Omental fat pad (tissue), 4 donors: Measurements from ENCODE around the gene ACSM5. TPM values are rescaled to one million over a fixed set of nuclear protein-coding genes. Genes with fewer than 3 reads are reported as not detected.

Experiments used
- ATAC-seq: fragments of 150-250 bp; one replicate; pipeline ENCODE4 v1.9.1; 2016; ENCODE audit warnings: mild to moderate bottlenecking, moderate library complexity; ENCODE audit not compliant: low FRiP score
- DNase-seq: peaks from one replicate; pipeline ENCODE4 v3.0.0-alpha.2; 2019; ENCODE audit warnings: low spot score
- CTCF ChIP-seq, 3 donors: fragments of 450-650 bp; IDR thresholded peaks; one replicate each; pipeline ENCODE4 v1.5.1; 2016 to 2017; ENCODE audit warnings: antibody characterized with exemption in 3 of 3, mild to moderate bottlenecking in 3 of 3, moderate library complexity in 2 of 3
- total RNA-seq, 4 donors: library from RNA; depleted of rRNA; stranded (reverse); fragments of >200 nt; gene quantifications; one replicate each; pipeline ENCODE4 v1.1.0, GENCODE V29; 2016

ACSM5 gene
- total RNA-seq, 4 donors from 2014 or later: 12.9 to 27.9 (median 23.7) TPM

- ATAC-seq (no peak), DNase-seq (no peak)
- no peak for TF ChIP-seq CTCF (IDR thresholded peaks at IDR 0.05)
These were observed 28.6 kb upstream of the ACSM5 start for GRCh38 chr16:20380782-20381181.

- DNase-seq (no peak), ATAC-seq (no peak)
- TF ChIP-seq CTCF (IDR thresholded peaks at IDR 0.05): no peak
These were observed 27.0 kb upstream of the ACSM5 start for GRCh38 chr16:20382202-20382948.

GRCh38 chr16:20383106-20384029 lies 26.0 kb upstream of the ACSM5 start:
- no peak for TF ChIP-seq CTCF (IDR thresholded peaks at IDR 0.05)
- peak; percentile 67 for ATAC-seq
- DNase-seq: no peak

GRCh38 chr16:20385844-20386832 lies 23.2 kb upstream of the ACSM5 start:
- no peak for ATAC-seq
- TF ChIP-seq CTCF (IDR thresholded peaks at IDR 0.05): no peak
- peak; percentile 46 for DNase-seq

GRCh38 chr16:20387978-20388377 lies 21.4 kb upstream of the ACSM5 start:
- no peak for DNase-seq
- ATAC-seq: no peak
- TF ChIP-seq CTCF (IDR thresholded peaks at IDR 0.05): no peak

GRCh38 chr16:20388854-20389253 lies 20.5 kb upstream of the ACSM5 start:
- DNase-seq: no peak
- no peak for ATAC-seq
- TF ChIP-seq CTCF (IDR thresholded peaks at IDR 0.05): no peak
